ENCODE measurements around the gene KLF17.
"Not testable (repeated sequence)": the region's sequence is repeated elsewhere in the genome, so short reads cannot be mapped to it uniquely, and the experiment has no call there.

The KLF17 gene

GRCh38 chr1:44119525-44119924 is 904 bp downstream of the KLF17 start:
- H3K4me3 ChIP-seq (ENCODE audit: low read length), result no peak overlapping the region
- no peak for TF ChIP-seq ZNF274 (IDR thresholded peaks at IDR 0.05; ENCODE audit: low read depth, low read length)

GRCh38 chr1:44120398-44120949 is 1.9 kb downstream of the KLF17 start:
- no peak overlapping the region for H3K4me3 ChIP-seq (ENCODE audit: low read length)
- TF ChIP-seq ZNF274 (IDR thresholded peaks at IDR 0.05; ENCODE audit: low read depth, low read length), result no peak

GRCh38 chr1:44129616-44130500 is 11.2 kb downstream of the KLF17 start:
- H3K4me3 ChIP-seq (ENCODE audit: low read length), result no peak overlapping the region
- TF ChIP-seq ZNF274 (IDR thresholded peaks at IDR 0.05; ENCODE audit: low read depth, low read length), result no peak

- TF ChIP-seq ZNF274 (IDR thresholded peaks at IDR 0.05; ENCODE audit: low read depth, low read length), result no peak
These were observed 12.8 kb downstream of the KLF17 start for GRCh38 chr1:44131411-44131810.

GRCh38 chr1:44134071-44134920 is 15.7 kb downstream of the KLF17 start:
- TF ChIP-seq ZNF274 (IDR thresholded peaks at IDR 0.05; ENCODE audit: low read depth, low read length), result no peak

More at GRCh38 chr1:44131411-44131810, 12.8 kb downstream of the KLF17 start:
- no peak overlapping the region for H3K4me3 ChIP-seq (ENCODE audit: low read length)

GRCh38 chr1:44135886-44136285 is 17.3 kb downstream of the KLF17 start:
- TF ChIP-seq ZNF274 (IDR thresholded peaks at IDR 0.05; ENCODE audit: low read depth, low read length), result no peak
- H3K4me3 ChIP-seq (ENCODE audit: low read length), result no peak overlapping the region

More at GRCh38 chr1:44134071-44134920, 15.7 kb downstream of the KLF17 start:
- H3K4me3 ChIP-seq (ENCODE audit: low read length), result no peak overlapping the region

GRCh38 chr1:44138239-44138638 is 19.6 kb downstream of the KLF17 start:
- no peak for TF ChIP-seq ZNF274 (IDR thresholded peaks at IDR 0.05; ENCODE audit: low read depth, low read length)
- no peak overlapping the region for H3K4me3 ChIP-seq (ENCODE audit: low read length)

- H3K4me3 ChIP-seq (ENCODE audit: low read length), result not testable (repeated sequence)
These were observed 20.9 kb downstream of the KLF17 start for GRCh38 chr1:44139565-44139964.

- H3K4me3 ChIP-seq (ENCODE audit: low read length), result no peak within 1 kb of the TSS
- TF ChIP-seq ZNF274 (IDR thresholded peaks at IDR 0.05; ENCODE audit: low read depth, low read length), result no peak
These were observed 22.9 kb downstream of the KLF17 start, which contains the start of gene KLF18 for GRCh38 chr1:44141531-44141930. KLF18 (minus strand) TSS chr1:44141631; CDS start chr1:44141631, 0 bp downstream.

- H3K4me3 ChIP-seq (ENCODE audit: low read length), result no peak overlapping the region
- no peak for TF ChIP-seq ZNF274 (IDR thresholded peaks at IDR 0.05; ENCODE audit: low read depth, low read length)
These were observed 26.5 kb downstream of the KLF17 start for GRCh38 chr1:44144962-44145756.

- H3K4me3 ChIP-seq (ENCODE audit: low read length), result no peak overlapping the region
- no peak for TF ChIP-seq ZNF274 (IDR thresholded peaks at IDR 0.05; ENCODE audit: low read depth, low read length)
These were observed 28.1 kb downstream of the KLF17 start for GRCh38 chr1:44146536-44147361.

- no peak overlapping the region for H3K4me3 ChIP-seq (ENCODE audit: low read length)
- TF ChIP-seq ZNF274 (IDR thresholded peaks at IDR 0.05; ENCODE audit: low read depth, low read length), result no peak
These were observed 29.0 kb downstream of the KLF17 start for GRCh38 chr1:44147582-44147981.

- TF ChIP-seq ZNF274 (IDR thresholded peaks at IDR 0.05; ENCODE audit: low read depth, low read length), result no peak
- no peak overlapping the region for H3K4me3 ChIP-seq (ENCODE audit: low read length)
These were observed 32.7 kb downstream of the KLF17 start for GRCh38 chr1:44151332-44151731.
